GM19025 (cell line): ENCODE results near the gene NIPSNAP3A.

Source experiments
- ATAC-seq: cut with Tn5 transposase; IDR thresholded peaks from one replicate; pipeline ENCODE4 v1.9.1; 2021; ENCODE audit warnings: mild to moderate bottlenecking, low read depth, moderate library complexity; ENCODE audit not compliant: unreplicated experiment

Gene NIPSNAP3A

GRCh38 chr9:104800068-104800785 is 52.7 kb downstream of the NIPSNAP3A start:
- ATAC-seq, result no peak

- ATAC-seq, result no peak
Observed at GRCh38 chr9:104802110-104802509, 54.6 kb downstream of the NIPSNAP3A start.

GRCh38 chr9:104802906-104803305 is 55.4 kb downstream of the NIPSNAP3A start:
- no peak for ATAC-seq

- no peak for ATAC-seq
Observed at GRCh38 chr9:104805441-104805840, 58.0 kb downstream of the NIPSNAP3A start.

GRCh38 chr9:104808035-104808614 is 60.6 kb downstream of the NIPSNAP3A start:
- ATAC-seq, result no peak
